HG02759 (cell line): Measurements from ENCODE around the gene ZNF282.
A peak's percentile ranks its signal among the peaks of the same experiment; 100 is the strongest.
"Not testable (repeated sequence)": the region's sequence is repeated elsewhere in the genome, so short reads cannot be mapped to it uniquely, and the experiment has no call there.

Source experiments
- ATAC-seq: cut with Tn5 transposase; IDR thresholded peaks from one replicate; pipeline ENCODE4 v1.9.1; 2021; ENCODE audit warnings: mild to moderate bottlenecking, moderate library complexity; ENCODE audit not compliant: unreplicated experiment

Gene ZNF282

DNA sequence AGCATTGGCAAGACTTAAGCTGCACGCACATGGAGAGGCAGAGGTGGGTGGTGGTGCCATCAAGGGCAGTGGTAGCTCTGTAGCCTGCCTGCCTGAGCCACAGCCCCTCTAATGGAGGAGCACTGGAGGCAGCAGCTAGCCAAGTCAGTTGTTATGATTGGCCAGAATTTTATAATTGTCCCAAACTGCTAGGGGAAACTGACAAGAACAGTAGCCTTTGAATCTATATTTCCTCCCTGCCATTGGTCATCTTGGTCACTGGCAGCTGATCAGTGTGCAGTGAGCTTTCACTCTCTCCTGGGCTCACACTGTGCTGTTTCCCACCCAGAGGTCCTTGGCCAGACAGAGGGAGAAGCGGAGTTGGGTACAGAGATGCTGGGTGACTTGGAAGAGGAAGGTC, 57.0 kb downstream of the ZNF282 start:
- ATAC-seq = no peak

DNA sequence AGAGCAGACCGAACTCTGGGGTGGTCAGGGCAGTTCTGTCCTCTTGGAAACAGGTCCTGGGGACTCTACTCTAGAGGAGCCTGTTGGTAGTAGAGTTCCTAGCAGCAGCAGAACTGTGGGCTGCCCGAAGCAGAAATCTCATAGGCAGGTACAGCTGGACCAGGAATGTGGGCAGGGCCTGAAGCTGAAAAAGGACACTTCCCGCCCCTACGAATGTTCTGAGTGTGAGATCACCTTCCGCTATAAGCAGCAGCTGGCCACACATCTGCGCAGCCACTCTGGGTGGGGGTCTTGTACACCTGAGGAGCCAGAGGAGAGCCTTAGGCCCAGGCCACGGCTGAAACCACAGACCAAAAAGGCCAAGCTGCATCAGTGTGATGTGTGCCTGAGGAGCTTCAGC, 58.3 kb downstream of the ZNF282 start:
- no peak for ATAC-seq

DNA sequence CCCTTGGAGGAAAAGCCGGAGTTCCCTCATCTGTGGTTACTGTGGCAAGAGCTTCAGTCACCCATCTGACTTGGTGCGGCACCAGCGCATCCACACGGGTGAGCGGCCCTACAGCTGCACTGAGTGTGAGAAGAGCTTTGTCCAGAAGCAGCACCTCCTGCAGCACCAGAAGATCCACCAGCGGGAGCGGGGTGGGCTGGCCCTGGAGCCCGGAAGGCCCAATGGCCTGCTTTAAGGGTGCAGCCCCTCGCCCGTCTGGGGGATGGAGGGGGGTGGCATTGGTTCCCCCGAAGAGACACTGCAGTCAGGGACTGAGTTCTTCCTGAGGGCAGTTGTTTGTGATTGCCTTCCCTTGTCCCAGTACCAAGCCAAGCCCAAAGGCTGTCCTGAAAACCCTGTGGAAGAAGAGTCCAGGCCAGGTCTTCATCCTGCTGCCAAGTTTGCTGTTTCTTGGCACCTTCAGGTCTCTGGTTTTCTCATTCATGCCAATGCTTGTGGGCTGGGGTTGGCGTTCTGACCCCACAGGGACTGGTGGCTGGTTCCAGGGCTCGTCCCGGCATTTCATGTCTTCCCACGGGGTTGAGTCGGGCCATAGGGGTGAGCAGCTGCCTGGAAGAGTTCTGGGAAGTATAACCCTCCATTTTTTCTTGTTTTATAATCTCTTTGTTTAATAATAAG, 59.0 kb downstream of the ZNF282 start:
- no peak for ATAC-seq

DNA sequence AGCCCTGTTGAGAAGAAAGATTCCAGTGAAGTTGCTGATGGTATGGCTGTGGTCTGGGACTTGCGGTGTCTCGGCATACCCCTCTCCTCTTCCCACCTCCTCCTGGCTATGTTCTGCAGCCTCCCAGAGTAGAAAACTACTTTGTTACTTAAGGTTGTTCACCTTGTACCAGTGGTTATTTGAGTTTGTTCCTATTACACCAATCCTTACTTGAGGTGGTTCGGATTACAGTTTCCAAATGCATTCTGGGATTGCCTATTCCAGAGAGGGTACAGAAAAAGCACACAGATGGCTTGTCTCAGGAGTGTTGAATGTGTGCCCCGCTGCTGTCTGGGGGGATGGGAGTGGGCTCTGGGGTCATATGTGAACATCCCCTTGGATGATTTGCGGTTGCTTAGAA, 59.8 kb downstream of the ZNF282 start:
- ATAC-seq = no peak

DNA sequence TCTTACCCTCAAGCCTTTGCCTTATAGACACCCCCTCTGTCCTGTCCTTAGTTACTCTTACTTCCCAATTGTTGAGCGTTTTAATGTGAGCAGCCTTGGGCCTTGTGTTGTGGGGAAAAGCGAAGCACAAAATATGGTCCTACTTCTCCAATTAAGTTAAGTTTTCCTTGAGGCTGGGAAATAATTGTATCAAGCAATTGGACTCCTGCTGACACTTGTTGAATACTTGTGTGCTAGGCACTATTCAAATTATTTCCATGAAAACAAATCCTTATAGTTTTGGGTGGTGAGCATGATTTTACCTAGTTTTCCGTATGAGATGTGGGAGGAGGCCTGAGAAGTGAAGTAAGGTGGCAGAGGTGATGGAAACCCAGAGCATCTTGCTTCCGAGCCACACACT, 61.2 kb downstream of the ZNF282 start:
- no peak for ATAC-seq

DNA sequence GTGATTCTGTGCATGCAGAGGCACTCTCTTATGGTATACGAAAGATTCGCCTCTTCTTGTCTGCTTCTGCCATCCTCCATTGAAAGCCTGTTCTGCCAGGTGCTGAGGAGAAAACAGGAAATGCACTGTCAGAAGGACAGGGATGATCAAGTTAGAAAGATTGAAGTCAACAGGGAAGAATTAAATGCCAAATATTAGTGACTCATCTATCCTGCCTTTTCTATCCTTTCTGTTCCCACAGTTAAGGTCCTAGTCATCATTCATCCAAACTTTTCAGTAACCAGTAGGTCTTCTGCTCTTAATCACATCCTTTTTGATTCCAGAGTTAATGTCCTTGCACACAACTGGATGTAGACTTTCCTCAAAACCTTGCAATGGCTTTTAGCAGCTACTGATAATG, 61.8 kb downstream of the ZNF282 start:
- no peak for ATAC-seq

DNA sequence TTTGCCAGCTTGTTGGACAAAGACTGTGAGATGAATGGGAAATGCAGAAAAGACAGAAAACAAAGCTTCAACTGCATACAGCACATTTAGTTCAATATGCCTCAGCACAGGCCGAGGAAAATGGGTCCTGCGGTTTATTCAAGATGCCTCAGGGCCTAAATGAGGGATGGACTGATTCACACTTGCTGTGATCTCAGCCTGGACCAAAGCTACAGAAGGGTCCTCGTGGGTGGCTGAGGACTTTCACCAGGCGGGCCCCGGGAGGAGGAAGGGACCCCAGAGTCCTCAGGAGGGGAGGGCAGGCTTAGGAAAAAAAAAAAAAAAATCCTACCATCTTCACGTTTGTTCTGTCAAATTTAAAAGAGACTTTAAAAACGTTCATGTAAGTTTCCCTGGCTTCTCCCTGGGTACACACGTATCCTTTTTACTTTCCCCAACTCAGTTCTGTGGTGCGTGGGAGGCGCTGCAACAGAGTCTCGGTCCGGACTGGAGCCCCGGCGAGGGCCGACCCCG, 66.0 kb downstream of the ZNF282 start:
- ATAC-seq = peak; percentile 12

DNA sequence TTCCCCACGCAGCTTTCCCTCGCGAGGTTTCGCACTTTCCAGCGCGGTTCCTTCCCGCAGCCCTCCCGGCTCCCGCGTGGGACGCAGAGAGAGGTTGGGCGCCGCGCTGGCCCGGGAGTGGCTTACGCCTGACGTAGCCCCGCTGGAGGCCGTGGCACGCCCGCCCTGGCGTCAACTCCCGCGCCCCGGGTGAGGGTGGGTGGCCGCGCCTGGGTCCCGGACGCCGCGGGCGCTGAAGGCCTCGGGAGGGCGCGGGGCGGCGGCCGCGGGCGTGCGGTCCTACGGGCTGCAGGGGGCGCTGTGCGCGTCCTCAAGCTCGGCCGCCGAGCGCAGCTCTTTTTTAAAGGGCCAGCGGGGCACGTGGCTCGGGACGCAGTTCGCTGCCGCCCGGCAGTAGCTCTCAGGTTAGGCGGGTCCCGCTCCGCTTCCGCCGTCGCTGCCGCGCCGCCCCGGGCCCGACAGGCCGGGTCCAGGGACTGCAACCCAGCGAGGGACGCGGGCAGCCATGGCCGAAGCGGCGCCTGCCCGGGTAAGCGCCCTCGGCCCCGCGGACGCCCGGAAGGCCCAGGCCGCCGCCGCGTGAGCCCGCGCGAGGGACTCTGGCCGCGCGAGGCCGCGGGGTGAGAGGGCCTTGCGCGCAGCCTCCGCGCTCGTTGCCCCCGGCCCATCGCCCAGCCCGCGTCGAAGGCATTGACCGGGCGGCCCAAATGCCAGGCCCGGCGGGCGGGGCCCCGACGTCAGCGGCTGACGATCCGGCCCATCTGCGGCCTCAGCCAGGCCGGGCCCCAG, 66.7 kb downstream of the ZNF282 start, which contains the start of gene ZNF783:
Gene ZNF783 (plus strand): TSS at position 368 of the 789 bp plus-strand sequence. CDS start 138 bp downstream, at position 506.
- ATAC-seq = peak; percentile 87

DNA sequence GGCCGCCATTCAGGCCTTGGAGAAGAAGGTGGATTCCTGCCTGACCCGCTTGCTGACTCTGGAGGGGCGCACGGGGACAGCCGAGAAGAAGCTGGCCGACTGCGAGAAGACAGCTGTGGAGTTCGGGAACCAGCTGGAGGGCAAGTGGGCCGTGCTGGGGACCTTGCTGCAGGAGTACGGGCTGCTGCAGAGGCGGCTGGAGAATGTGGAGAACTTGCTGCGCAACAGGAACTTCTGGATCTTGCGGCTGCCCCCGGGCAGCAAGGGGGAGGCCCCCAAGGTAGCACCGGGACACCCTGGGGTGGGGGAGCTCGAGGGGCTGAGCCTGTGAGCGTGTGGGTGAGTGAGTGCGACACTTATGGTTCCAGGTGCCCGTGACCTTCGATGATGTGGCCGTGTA, 71.1 kb downstream of the ZNF282 start:
- no peak for ATAC-seq

DNA sequence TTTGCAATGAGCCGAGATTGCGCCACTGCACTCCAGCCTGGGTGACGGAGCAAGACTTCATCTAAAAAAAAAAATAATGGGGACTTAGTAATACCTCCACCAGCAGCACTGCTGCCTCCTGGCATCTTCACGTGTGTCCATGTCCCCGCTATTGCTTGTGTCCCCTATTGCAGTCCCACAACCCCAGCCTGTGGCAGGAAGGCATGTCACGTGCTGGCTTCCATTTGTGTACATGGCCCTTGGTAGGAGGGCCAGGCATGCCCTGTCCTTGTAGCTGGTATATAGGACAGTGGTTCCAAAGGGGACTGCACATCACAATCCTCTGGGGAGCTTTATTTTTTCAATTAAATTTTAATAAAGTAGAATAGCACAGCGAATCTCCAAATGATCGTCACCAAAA, 72.4 kb downstream of the ZNF282 start:
- no peak for ATAC-seq

DNA sequence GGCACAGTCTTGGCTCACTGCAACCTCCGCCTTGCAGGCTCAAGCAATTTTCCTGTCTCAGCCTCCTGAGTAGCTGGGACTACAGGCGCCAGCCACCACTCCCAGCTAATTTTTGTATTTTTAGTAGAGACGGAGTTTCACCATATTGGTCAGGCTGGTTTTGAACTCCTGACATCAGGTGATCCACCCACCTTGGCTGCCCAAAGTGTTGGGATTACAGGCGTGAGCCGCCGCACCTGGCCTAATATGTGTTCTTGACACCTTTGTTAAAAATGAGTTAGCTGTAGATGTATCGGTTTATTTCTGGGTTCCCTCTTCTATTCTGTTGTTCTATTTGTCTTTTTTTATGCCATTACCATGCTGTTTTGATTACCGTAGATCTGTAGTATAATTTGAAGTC, 79.1 kb downstream of the ZNF282 start:
- not testable (repeated sequence) for ATAC-seq
